C4-2B (cell line): ENCODE measurements around the gene FAT2.

Experiments used
- CTCF ChIP-seq: fragments of 450-650 bp; conservative IDR thresholded peaks from 2 replicates; pipeline ENCODE4 v1.5.1; 2017; ENCODE audit warnings: mild to moderate bottlenecking
- ZFX ChIP-seq: fragments of 450-650 bp; IDR thresholded peaks from 2 replicates; pipeline ENCODE4 v1.6.1; 2017

GRCh38 chr5:151557466-151557865, 33.7 kb downstream of the FAT2 start:
- TF ChIP-seq CTCF (no peak), ZFX (no peak)
